Measurements from ENCODE around the gene UGT8. TPM values are rescaled to one million over a fixed set of nuclear protein-coding genes. Genes with fewer than 3 reads are reported as not detected.

The UGT8 gene
- total RNA-seq, 1 experiment from 2014 or later, result 15.7 TPM

GRCh38 chr4:114626196-114626595 is 27.6 kb downstream of the UGT8 start:
- H3K56ac ChIP-seq (ENCODE audit: insufficient read length, low read depth, low read length), result no peak overlapping the region
- no peak overlapping the region for H4K8ac ChIP-seq (replicated peaks; ENCODE audit: insufficient read length, low read depth, low read length)
- no peak overlapping the region for H3K9ac ChIP-seq (ENCODE audit: extremely low read depth, insufficient read length, low read length)
- no peak overlapping the region for H2BK12ac ChIP-seq (ENCODE audit: insufficient read length, low read depth, low read length)
- no peaks in the 10 kb centered on the region for H3K9me3 ChIP-seq (ENCODE audit: control insufficient read depth, low read depth, low read length)
- H3K4me1 ChIP-seq (ENCODE audit: insufficient read depth, low read length), result no peaks in the 10 kb centered on the region
- no peak overlapping the region for H2BK5ac ChIP-seq (ENCODE audit: insufficient read length, low read length)
- H3K9me3 Mint-ChIP-seq, result no peaks in the 10 kb centered on the region
- no peaks in the 10 kb centered on the region for H3K23me2 ChIP-seq (ENCODE audit: insufficient read length, low read depth, low read length, poor library complexity, severe bottlenecking)
- H3K36me3 Mint-ChIP-seq (ENCODE audit: insufficient read depth in 1 of 3, low read depth in 3 of 3), result peaks cover 6 to 9% (median 7%) of the 10 kb centered on the region in 3 experiments; a peak in 5 of 7 replicates
- H3K23ac ChIP-seq (ENCODE audit: insufficient read length, low read depth, low read length), result no peak overlapping the region
- H2AK5ac ChIP-seq (ENCODE audit: insufficient read length, low read length), result no peak overlapping the region
- no peak overlapping the region for H3K4ac ChIP-seq (ENCODE audit: low read depth, low read length)
- H3K27ac Mint-ChIP-seq, result no peak overlapping the region
- H3K18ac ChIP-seq (ENCODE audit: insufficient read length, low read depth, low read length), result no peak overlapping the region
- H3K79me2 ChIP-seq (ENCODE audit: insufficient read depth, low read length), result no peaks in the 10 kb centered on the region
- H3K27me3 ChIP-seq (ENCODE audit: insufficient read depth, low read length), result no peaks in the 10 kb centered on the region
- peaks cover 4 to 5% of the 10 kb centered on the region in 2 experiments; a peak in 2 of 4 replicates for H3K4me1 Mint-ChIP-seq
- no peak overlapping the region for H2BK20ac ChIP-seq (ENCODE audit: low read depth, low read length, poor library complexity, severe bottlenecking)
- H3K27ac ChIP-seq (ENCODE audit: insufficient read length, low read depth, low read length), result no peak overlapping the region
- WGBS (ENCODE audit: extremely low coverage, insufficient read length, low lambda C conversion rate), result no CpG with 5 or more reads among the region's 2 CpGs
- H2BK120ac ChIP-seq (ENCODE audit: low read depth, low read length, poor library complexity, severe bottlenecking), result no peak overlapping the region
- no peaks in the 10 kb centered on the region for H4K20me1 ChIP-seq (ENCODE audit: control insufficient read depth, insufficient read depth, insufficient read length)
- no peak for TF ChIP-seq CTCF (conservative IDR thresholded peaks at IDR 0.05)
- no peak for DNase-seq
- no peak overlapping the region for H4K91ac ChIP-seq (ENCODE audit: insufficient read length, low read depth, low read length)
- H2AFZ ChIP-seq (ENCODE audit: low read length), result no peak overlapping the region
- no peak overlapping the region for H3K4me3 Mint-ChIP-seq
- H3K14ac ChIP-seq (ENCODE audit: insufficient read depth, low read length), result no peak overlapping the region
- no peak overlapping the region for H3K4me2 ChIP-seq (ENCODE audit: insufficient read depth, insufficient read length, low read length)
- H4K5ac ChIP-seq (ENCODE audit: insufficient read length, low read depth, low read length), result no peak overlapping the region
- H3K79me1 ChIP-seq (ENCODE audit: insufficient read depth, low read depth, low read length, poor library complexity, severe bottlenecking), result no peaks in the 10 kb centered on the region
- H3T11ph ChIP-seq (ENCODE audit: low read length), result no peak overlapping the region
- no peak overlapping the region for H2BK15ac ChIP-seq (ENCODE audit: low read depth, low read length)
- no peaks in the 10 kb centered on the region for H3K27me3 Mint-ChIP-seq (ENCODE audit: low read depth)

Data from H9 (cell line).